ENCODE measurements around the gene SNORC. TPM values are rescaled to one million over a fixed set of nuclear protein-coding genes. Genes with fewer than 3 reads are reported as not detected.

Gene SNORC
- total and polyA plus RNA-seq, 2 of the 13 experiments (the other 11 are each of a cell fraction or from before 2014, with no cell fraction given) = 59.1 to 86.1 TPM

DNA sequence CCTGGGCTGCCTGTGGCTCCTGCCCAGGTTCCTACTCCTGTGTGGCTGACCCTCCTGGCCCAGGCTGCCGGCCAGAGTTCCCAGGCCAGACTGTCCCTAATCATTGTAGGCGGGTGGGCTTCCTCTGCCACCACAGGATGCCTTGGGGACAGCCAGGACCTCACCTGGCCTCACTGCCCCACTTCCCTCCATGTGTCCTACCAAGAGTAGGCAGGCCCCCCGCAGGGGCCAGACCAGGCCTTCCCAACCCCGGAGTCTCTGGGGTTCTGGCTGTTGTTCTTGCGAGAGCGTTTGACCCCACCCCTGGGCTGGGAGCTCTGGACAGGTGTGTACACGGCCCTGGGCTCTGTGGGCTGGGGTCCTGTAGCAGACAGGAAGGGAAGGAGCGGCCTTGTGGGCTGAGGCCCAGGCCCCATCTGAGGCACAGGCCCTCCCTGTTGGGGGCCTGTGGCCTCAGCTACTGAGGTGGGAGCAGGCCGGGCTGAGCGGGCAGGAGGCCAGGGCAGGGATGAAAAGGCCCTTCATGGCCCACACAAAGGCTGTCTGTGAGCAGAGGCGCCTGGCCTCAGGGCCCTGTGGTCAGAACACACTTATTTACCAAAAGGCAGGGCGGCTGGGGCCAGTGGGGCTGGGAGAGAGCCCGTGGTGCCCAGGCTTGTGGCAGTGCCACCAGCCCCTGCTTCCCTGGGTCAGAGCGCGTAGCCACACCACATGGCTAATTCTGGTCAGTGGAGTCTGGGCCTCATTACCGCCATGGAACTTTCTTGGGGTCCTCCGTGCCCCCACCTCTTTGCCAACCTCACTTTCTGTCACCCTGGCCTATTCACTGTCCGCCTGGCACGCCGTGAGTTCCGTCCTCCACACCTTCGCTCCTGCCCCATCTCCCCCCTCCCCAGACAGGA, 2.0 kb downstream of the SNORC start (continued):
- TF ChIP-seq, protein P1, sequence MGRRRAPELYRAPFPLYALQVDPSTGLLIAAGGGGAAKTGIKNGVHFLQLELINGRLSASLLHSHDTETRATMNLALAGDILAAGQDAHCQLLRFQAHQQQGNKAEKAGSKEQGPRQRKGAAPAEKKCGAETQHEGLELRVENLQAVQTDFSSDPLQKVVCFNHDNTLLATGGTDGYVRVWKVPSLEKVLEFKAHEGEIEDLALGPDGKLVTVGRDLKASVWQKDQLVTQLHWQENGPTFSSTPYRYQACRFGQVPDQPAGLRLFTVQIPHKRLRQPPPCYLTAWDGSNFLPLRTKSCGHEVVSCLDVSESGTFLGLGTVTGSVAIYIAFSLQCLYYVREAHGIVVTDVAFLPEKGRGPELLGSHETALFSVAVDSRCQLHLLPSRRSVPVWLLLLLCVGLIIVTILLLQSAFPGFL (CRISPR knock-in tag; IDR thresholded peaks at IDR 0.05) = no peak
- TF ChIP-seq NFE2L1 (CRISPR knock-in tag; IDR thresholded peaks at IDR 0.05; ENCODE audit: borderline replicate concordance) (peak; percentile 28; the same call in 1 of the 2 replicates), SKI (IDR thresholded peaks at IDR 0.05; ENCODE audit: partially characterized antibody) (peak; percentile 45), SMAD1 (CRISPR knock-in tag; IDR thresholded peaks at IDR 0.05; ENCODE audit: borderline replicate concordance, low read depth) (peak; percentile 85; the same call in 1 of the 2 replicates), ONECUT2 (CRISPR knock-in tag; IDR thresholded peaks at IDR 0.05) (no peak), PBX2 (CRISPR knock-in tag; IDR thresholded peaks at IDR 0.05) (no peak), IKZF4 (CRISPR knock-in tag; IDR thresholded peaks at IDR 0.05; ENCODE audit: borderline replicate concordance, low read depth, not compliant biosample characterization) (no peak), ESRRA (CRISPR knock-in tag; IDR thresholded peaks at IDR 0.05; ENCODE audit: low read depth) (peak; percentile 43; the same call in 1 of the 2 replicates), ATF1 (CRISPR knock-in tag; IDR thresholded peaks at IDR 0.05) (no peak), HMG20B (CRISPR knock-in tag; conservative IDR thresholded peaks at IDR 0.05) (no peak), POLR2AphosphoS5 (IDR thresholded peaks at IDR 0.05; ENCODE audit: low read depth, low read length) (peak; percentile 66; the same call in 1 of the 2 replicates), LCORL (IDR thresholded peaks at IDR 0.05) (peak; percentile 74), LCORL (CRISPR knock-in tag; IDR thresholded peaks at IDR 0.05) (peak; percentile 80), GPN1 (CRISPR knock-in tag; IDR thresholded peaks at IDR 0.05; ENCODE audit: borderline replicate concordance) (no peak), HHEX (CRISPR knock-in tag; IDR thresholded peaks at IDR 0.05) (peak; percentile 11; the same call in 1 of the 2 replicates)
- TF ChIP-seq, protein P2, sequence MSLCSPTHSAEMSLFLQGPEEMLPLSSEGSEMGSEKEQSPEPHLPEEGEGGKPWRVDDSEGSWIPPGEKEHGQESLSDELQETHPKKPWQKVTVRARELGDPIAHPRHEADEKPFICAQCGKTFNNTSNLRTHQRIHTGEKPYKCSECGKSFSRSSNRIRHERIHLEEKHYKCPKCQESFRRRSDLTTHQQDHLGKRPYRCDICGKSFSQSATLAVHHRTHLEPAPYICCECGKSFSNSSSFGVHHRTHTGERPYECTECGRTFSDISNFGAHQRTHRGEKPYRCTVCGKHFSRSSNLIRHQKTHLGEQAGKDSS (CRISPR knock-in tag; IDR thresholded peaks at IDR 0.05; ENCODE audit: borderline replicate concordance, low read depth) = peak; percentile 77
- TF ChIP-seq, protein P3, sequence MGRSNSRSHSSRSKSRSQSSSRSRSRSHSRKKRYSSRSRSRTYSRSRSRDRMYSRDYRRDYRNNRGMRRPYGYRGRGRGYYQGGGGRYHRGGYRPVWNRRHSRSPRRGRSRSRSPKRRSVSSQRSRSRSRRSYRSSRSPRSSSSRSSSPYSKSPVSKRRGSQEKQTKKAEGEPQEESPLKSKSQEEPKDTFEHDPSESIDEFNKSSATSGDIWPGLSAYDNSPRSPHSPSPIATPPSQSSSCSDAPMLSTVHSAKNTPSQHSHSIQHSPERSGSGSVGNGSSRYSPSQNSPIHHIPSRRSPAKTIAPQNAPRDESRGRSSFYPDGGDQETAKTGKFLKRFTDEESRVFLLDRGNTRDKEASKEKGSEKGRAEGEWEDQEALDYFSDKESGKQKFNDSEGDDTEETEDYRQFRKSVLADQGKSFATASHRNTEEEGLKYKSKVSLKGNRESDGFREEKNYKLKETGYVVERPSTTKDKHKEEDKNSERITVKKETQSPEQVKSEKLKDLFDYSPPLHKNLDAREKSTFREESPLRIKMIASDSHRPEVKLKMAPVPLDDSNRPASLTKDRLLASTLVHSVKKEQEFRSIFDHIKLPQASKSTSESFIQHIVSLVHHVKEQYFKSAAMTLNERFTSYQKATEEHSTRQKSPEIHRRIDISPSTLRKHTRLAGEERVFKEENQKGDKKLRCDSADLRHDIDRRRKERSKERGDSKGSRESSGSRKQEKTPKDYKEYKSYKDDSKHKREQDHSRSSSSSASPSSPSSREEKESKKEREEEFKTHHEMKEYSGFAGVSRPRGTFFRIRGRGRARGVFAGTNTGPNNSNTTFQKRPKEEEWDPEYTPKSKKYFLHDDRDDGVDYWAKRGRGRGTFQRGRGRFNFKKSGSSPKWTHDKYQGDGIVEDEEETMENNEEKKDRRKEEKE (IDR thresholded peaks at IDR 0.05) = no peak
- TF ChIP-seq, protein P4, sequence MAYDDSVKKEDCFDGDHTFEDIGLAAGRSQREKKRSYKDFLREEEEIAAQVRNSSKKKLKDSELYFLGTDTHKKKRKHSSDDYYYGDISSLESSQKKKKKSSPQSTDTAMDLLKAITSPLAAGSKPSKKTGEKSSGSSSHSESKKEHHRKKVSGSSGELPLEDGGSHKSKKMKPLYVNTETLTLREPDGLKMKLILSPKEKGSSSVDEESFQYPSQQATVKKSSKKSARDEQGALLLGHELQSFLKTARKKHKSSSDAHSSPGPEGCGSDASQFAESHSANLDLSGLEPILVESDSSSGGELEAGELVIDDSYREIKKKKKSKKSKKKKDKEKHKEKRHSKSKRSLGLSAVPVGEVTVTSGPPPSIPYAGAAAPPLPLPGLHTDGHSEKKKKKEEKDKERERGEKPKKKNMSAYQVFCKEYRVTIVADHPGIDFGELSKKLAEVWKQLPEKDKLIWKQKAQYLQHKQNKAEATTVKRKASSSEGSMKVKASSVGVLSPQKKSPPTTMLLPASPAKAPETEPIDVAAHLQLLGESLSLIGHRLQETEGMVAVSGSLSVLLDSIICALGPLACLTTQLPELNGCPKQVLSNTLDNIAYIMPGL (CRISPR knock-in tag; IDR thresholded peaks at IDR 0.05; ENCODE audit: borderline replicate concordance in 1 of 2, low read depth in 1 of 2) = peak in 1 of 2 experiments; percentile 76; a peak in 1 of 4 replicates
- TF ChIP-seq, protein P5, sequence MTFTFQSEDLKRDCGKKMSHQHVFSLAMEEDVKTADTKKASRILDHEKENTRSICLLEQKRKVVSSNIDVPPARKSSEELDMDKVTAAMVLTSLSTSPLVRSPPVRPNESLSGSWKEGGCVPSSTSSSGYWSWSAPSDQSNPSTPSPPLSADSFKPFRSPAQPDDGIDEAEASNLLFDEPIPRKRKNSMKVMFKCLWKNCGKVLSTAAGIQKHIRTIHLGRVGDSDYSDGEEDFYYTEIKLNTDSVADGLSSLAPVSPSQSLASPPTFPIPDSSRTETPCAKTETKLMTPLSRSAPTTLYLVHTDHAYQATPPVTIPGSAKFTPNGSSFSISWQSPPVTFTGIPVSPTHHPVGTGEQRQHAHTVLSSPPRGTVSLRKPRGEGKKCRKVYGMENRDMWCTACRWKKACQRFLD (CRISPR knock-in tag; IDR thresholded peaks at IDR 0.05; ENCODE audit: borderline replicate concordance) = no peak
